Thymus (tissue), 11 donors: ENCODE results near the gene MYH10. TPM values are rescaled to one million over a fixed set of nuclear protein-coding genes. Genes with fewer than 3 reads are reported as not detected.

Source experiments
- DNase-seq, 9 donors: peaks; one replicate each; pipeline ENCODE4 v3.0.0-alpha.2; 2013; ENCODE audit warnings: low spot score in 9 of 9, low read depth in 6 of 9, missing footprints in 1 of 9
- H3K27ac ChIP-seq, 2 donors: one replicate each; pipeline ENCODE4 v1.5.1; 2013; ENCODE audit warnings: control low read depth in 1 of 2, low read depth in 1 of 2, low read length in 1 of 2, mild to moderate bottlenecking in 1 of 2, moderate library complexity in 1 of 2
- H3K27me3 ChIP-seq, 2 donors: one replicate each; pipeline ENCODE4 v1.5.1; 2013; ENCODE audit warnings: low read length in 1 of 2; ENCODE audit not compliant: control insufficient read depth in 2 of 2, insufficient read depth in 1 of 2
- H3K36me3 ChIP-seq, 2 donors: one replicate each; pipeline ENCODE4 v1.5.1; 2013; ENCODE audit warnings: low read length in 1 of 2, mild to moderate bottlenecking in 1 of 2, moderate library complexity in 1 of 2; ENCODE audit not compliant: control insufficient read depth in 2 of 2, insufficient read depth in 2 of 2
- H3K4me1 ChIP-seq, 2 donors: one replicate each; pipeline ENCODE4 v1.5.1; 2013; ENCODE audit warnings: low read length in 2 of 2; ENCODE audit not compliant: control insufficient read depth in 2 of 2, insufficient read depth in 2 of 2
- H3K4me3 ChIP-seq, 2 donors: one replicate each; pipeline ENCODE4 v1.5.1; 2013; ENCODE audit warnings: low read length in 2 of 2, control low read depth in 1 of 2, mild to moderate bottlenecking in 1 of 2
- H3K9me3 ChIP-seq, 2 donors: one replicate each; pipeline ENCODE4 v1.5.1; 2013; ENCODE audit warnings: low read length in 1 of 2, mild to moderate bottlenecking in 1 of 2; ENCODE audit not compliant: control insufficient read depth in 2 of 2, insufficient read depth in 1 of 2
- WGBS: extraction: QIAGEN DNeasy Blood & Tissue Kit; methylation state at CpG from one replicate; pipeline ENCODE4 v1.1.7; 2013; 5-methylcytosine and 5-hydroxymethylcytosine counted together
- polyA plus RNA-seq: library from polyadenylated mRNA; stranded (reverse); fragments of 200-250 nt; gene quantifications from one replicate; pipeline ENCODE4 v1.2.3, GENCODE V29; 2013
- total RNA-seq: library from RNA; stranded (reverse); fragments of 120-200 nt; gene quantifications from one replicate; pipeline ENCODE4 v1.2.4, GENCODE V29; 2013
- donor health status: healthy.

MYH10 gene
- total and polyA plus RNA-seq, 2 donors: 4.2 to 13.2 TPM

- no peak for DNase-seq
- H3K27ac ChIP-seq: no peak overlapping the region
- 98% methylated on average over 2 of the region's 2 CpGs for WGBS
- H3K4me3 ChIP-seq: no peak overlapping the region
- H3K4me1 ChIP-seq: no peaks in the 10 kb centered on the region
- no peaks in the 10 kb centered on the region for H3K9me3 ChIP-seq
- peaks cover 46 to 65% of the 10 kb centered on the region in 2 donors for H3K36me3 ChIP-seq
- no peaks in the 10 kb centered on the region for H3K27me3 ChIP-seq
Measured at GRCh38 chr17:8455665-8456209, 174.8 kb downstream of the MYH10 start.

DNA sequence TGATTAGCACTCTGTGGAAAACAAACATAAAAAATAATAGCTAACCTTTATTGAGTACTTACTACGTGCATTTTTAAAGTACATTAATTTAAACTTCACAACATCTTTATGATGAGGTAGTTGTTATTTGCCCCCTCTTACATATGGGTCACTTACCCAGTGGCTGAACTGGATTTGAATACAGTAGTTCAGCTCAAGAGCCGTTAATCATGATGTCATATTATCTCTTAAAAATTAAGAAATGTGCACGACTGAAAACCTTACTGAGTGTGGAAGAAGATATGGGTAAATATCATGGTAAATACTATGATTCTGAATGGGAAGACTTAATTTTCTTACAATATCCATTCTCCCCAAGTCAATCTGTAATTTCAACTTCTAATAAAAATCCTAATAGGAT lies 177.2 kb downstream of the MYH10 start:
- no peaks in the 10 kb centered on the region for H3K4me1 ChIP-seq
- H3K4me3 ChIP-seq: no peak overlapping the region
- H3K27me3 ChIP-seq: no peaks in the 10 kb centered on the region
- H3K36me3 ChIP-seq: peaks cover 44 to 66% of the 10 kb centered on the region in 2 donors
- H3K27ac ChIP-seq: no peak overlapping the region
- WGBS: 98% methylated on average over 3 of the region's 3 CpGs
- no peak for DNase-seq
- H3K9me3 ChIP-seq: no peaks in the 10 kb centered on the region

DNA sequence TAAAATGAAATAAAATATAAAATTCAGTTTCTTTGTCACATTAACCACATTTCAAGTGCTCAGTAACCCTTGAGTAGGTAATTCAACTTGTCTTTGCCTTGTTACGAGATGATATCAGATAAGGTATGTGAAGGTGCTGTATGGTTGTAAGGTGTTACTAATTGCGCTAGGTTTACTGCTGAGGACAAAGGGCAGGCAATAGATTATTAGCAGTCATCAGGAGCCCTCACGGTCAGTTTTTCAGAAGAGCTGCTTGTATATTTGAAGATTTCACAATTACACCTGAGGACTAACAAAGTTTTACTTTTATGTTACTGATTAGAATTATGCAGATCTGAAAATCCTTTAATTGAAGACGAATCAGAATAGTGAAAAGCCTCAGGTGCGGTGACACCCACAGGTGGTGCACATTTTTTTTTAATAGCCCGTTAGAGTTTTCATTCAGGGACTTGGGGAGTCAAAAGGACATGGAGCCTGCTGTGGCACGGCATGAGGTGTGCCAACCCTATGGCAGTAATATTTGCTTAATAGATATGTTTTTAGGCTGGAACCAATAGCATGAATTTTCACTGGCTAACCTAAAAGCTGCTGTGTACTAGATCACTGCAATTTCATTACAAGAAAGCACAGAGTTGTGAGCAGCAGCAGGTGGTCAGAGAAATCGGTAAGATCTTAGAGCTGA lies 178.5 kb downstream of the MYH10 start:
- WGBS: 84% methylated on average over 8 of the region's 8 CpGs
- no peak for DNase-seq
- Histone ChIP-seq H3K9me3 (no peaks in the 10 kb centered on the region), H3K27ac (no peak overlapping the region), H3K4me3 (no peak overlapping the region), H3K4me1 (no peaks in the 10 kb centered on the region), H3K36me3 (peaks cover 41 to 61% of the 10 kb centered on the region in 2 donors), H3K27me3 (no peaks in the 10 kb centered on the region)

DNA sequence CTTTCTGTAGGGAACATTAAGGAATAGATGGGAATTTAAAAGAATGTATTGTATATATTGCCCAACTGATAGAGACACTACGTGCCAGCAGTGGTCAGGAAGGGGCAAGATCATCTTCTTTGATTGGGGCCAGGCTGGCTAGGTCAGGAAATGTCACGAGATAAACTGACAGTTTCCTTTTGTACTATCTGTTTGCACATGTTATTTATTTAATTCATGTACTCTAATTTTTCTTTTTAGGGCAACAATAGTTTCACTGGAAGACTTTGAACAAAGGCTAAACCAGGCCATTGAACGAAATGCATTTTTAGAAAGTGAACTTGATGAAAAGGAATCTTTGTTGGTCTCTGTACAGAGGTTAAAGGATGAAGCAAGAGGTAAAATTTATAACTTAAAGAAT lies 182.2 kb downstream of the MYH10 start:
- Histone ChIP-seq H3K27me3 (no peaks in the 10 kb centered on the region), H3K36me3 (peaks cover 37 to 77% of the 10 kb centered on the region in 2 donors), H3K4me1 (no peaks in the 10 kb centered on the region), H3K9me3 (no peaks in the 10 kb centered on the region), H3K27ac (no peak overlapping the region), H3K4me3 (no peak overlapping the region)
- 97% methylated on average over 3 of the region's 3 CpGs for WGBS
- DNase-seq: no peak

DNA sequence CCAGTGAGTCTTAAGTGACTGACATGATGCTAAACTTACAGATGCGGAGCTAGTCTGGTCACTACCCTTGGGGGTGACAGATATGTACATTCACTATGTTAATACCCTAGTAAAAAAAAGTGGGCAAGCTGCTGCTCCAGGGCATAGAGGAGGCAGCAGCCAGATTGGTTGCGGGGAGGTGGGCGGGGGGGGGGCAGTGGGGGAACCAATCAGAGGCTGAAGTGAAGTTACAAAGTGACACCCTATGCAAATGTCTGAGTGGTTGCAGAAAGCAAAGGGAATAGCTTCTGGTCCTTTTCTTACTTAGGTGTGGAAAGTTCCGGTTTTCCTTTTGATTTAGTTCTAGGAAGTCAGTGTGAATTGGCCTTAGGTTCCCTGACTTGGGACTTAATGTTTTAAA lies 182.7 kb downstream of the MYH10 start:
- Histone ChIP-seq H3K27me3 (no peaks in the 10 kb centered on the region), H3K4me3 (no peak overlapping the region), H3K4me1 (no peaks in the 10 kb centered on the region), H3K9me3 (no peaks in the 10 kb centered on the region), H3K27ac (no peak overlapping the region), H3K36me3 (peaks cover 37 to 72% of the 10 kb centered on the region in 2 donors)
- WGBS: over 99% methylated on average over 4 of the region's 4 CpGs
- no peak for DNase-seq

DNA sequence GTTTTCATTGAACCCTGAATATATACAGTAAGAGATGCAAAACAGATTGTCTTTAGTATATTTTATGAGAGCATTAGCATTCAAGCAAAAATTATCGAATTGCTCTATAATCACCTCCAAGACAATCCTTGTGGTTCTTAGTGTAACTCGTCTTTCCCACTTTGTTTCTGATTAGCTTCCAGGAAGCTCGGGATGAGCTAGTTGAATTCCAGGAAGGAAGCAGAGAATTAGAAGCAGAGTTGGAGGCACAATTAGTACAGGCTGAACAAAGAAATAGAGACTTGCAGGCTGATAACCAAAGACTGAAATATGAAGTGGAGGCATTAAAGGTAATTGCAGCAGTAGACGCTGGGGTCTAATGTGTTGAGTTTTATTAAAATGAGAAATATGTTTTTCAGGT lies 185.0 kb downstream of the MYH10 start:
- no peaks in the 10 kb centered on the region for H3K27me3 ChIP-seq

GRCh38 chr17:8444494-8444893 lies 186.0 kb downstream of the MYH10 start:
- H3K36me3 ChIP-seq: peaks cover 29 to 50% of the 10 kb centered on the region in 2 donors
- 97% methylated on average over 4 of the region's 4 CpGs for WGBS
- no peaks in the 10 kb centered on the region for H3K27me3 ChIP-seq
- H3K4me1 ChIP-seq: no peaks in the 10 kb centered on the region
- no peak for DNase-seq
- no peaks in the 10 kb centered on the region for H3K9me3 ChIP-seq
- no peak overlapping the region for H3K27ac ChIP-seq
- no peak overlapping the region for H3K4me3 ChIP-seq

More for the DNA sequence above, 185.0 kb downstream of the MYH10 start:
- no peak for DNase-seq
- H3K27ac ChIP-seq: no peak overlapping the region
- no peaks in the 10 kb centered on the region for H3K4me1 ChIP-seq
- H3K4me3 ChIP-seq: no peak overlapping the region
- no peaks in the 10 kb centered on the region for H3K9me3 ChIP-seq
- peaks cover 29 to 55% of the 10 kb centered on the region in 2 donors for H3K36me3 ChIP-seq
- 96% methylated on average over 4 of the region's 4 CpGs for WGBS

GRCh38 chr17:8443756-8444155 lies 186.8 kb downstream of the MYH10 start:
- no peak for DNase-seq
- Histone ChIP-seq H3K4me1 (no peaks in the 10 kb centered on the region), H3K36me3 (peaks cover 24 to 44% of the 10 kb centered on the region in 2 donors), H3K27me3 (no peaks in the 10 kb centered on the region), H3K27ac (no peak overlapping the region), H3K4me3 (no peak overlapping the region), H3K9me3 (no peaks in the 10 kb centered on the region)
- 97% methylated on average over 7 of the region's 7 CpGs for WGBS

DNA sequence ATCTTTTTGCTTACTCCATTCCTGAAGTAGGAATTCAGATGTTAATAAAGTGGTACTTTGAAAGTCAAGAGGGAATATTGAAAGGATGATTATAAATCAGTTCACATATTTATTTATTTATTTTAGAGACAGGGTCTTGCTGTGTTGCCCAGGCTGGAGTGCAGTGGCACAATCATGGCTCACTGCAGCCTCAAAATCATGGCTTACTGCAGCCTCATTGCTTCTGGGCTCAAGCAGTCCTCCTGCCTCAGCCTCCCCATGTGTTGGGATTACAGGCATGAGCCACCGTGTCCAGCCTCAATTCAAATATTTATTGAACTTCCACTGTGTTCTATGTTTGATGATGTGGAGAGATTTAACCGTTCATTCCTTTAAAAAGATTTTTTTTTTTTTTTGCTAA lies 188.2 kb downstream of the MYH10 start:
- no peak for DNase-seq
- peaks cover 0 to 5% of the 10 kb centered on the region in 2 donors for H3K4me1 ChIP-seq
- no peaks in the 10 kb centered on the region for H3K27me3 ChIP-seq
- H3K27ac ChIP-seq: no peak overlapping the region
- H3K4me3 ChIP-seq: no peak overlapping the region
- H3K9me3 ChIP-seq: no peaks in the 10 kb centered on the region
- 98% methylated on average over 2 of the region's 2 CpGs for WGBS
- H3K36me3 ChIP-seq: peaks cover 15 to 39% of the 10 kb centered on the region in 2 donors
